ENCODE measurements around the gene CORO2A.

Gene CORO2A

DNA sequence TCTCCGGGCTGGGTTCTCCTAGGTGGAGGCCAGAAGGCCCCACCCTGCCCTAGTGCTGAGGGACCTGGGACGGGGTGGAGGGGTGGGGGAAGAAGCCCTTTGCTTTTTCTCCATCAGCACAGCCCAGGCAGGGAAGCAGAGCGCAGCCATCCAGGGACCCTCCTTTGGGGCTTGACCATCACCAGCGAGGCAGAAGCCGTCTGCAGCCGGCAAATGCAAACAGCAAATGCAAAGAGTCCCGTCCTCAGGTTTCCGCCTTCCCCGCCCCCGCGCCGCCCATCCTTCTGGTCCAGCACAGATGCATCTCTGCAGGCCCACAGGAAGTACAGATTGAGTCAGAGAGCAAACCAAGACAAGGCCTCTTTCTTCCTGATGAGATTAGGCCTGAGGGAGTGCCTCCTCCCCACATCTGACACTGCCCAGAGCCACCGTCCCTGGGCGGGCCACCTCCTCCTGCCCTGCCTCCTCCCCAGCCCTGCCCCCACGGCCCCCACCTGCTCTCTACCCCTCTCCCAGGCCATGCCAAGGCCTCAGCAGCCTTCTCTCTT, 23.4 kb downstream of the CORO2A start:
- H3K4me3 ChIP-seq (ENCODE audit: control insufficient read depth, low read depth, low read length): no peak overlapping the region
- TF ChIP-seq, protein P1, sequence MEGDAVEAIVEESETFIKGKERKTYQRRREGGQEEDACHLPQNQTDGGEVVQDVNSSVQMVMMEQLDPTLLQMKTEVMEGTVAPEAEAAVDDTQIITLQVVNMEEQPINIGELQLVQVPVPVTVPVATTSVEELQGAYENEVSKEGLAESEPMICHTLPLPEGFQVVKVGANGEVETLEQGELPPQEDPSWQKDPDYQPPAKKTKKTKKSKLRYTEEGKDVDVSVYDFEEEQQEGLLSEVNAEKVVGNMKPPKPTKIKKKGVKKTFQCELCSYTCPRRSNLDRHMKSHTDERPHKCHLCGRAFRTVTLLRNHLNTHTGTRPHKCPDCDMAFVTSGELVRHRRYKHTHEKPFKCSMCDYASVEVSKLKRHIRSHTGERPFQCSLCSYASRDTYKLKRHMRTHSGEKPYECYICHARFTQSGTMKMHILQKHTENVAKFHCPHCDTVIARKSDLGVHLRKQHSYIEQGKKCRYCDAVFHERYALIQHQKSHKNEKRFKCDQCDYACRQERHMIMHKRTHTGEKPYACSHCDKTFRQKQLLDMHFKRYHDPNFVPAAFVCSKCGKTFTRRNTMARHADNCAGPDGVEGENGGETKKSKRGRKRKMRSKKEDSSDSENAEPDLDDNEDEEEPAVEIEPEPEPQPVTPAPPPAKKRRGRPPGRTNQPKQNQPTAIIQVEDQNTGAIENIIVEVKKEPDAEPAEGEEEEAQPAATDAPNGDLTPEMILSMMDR (IDR thresholded peaks at IDR 0.05; ENCODE audit: control insufficient read depth, insufficient read depth, low read depth, low read length, missing control alignments): no peak
- no peak for DNase-seq (ENCODE audit: low read depth)

GRCh38 chr9:98168153-98168780, 24.2 kb downstream of the CORO2A start:
- TF ChIP-seq, protein P1 (IDR thresholded peaks at IDR 0.05; ENCODE audit: control insufficient read depth, insufficient read depth, low read depth, low read length, missing control alignments): no peak
- DNase-seq (ENCODE audit: low read depth): no peak
- H3K4me3 ChIP-seq (ENCODE audit: control insufficient read depth, low read depth, low read length): no peak overlapping the region

DNA sequence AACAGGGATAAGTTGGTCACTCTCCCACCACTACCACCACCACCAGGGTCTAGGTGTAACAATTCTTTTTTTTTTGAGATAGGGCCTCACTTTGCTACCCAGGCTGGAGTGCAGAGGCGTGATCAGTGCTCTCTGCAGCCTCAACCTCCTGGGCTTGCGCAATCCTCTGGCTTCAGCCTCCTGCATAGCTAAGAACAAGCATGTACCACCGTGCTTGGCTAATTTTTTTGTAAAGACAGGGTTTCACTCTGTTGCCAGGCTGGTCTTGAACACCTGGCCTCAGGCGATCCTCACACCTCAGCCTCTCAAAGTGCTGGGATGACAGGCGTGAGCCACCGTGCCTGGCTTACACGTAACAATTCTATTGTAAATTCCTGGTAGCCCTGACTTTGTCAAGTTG, 27.5 kb downstream of the CORO2A start:
- TF ChIP-seq, protein P1 (IDR thresholded peaks at IDR 0.05; ENCODE audit: control insufficient read depth, insufficient read depth, low read depth, low read length, missing control alignments): no peak
- no peak for DNase-seq (ENCODE audit: low read depth)
- no peak overlapping the region for H3K4me3 ChIP-seq (ENCODE audit: control insufficient read depth, low read depth, low read length)

GRCh38 chr9:98162613-98163012, 29.8 kb downstream of the CORO2A start:
- DNase-seq (ENCODE audit: low read depth): no peak
- H3K4me3 ChIP-seq (ENCODE audit: control insufficient read depth, low read depth, low read length): no peak overlapping the region
- TF ChIP-seq, protein P1 (IDR thresholded peaks at IDR 0.05; ENCODE audit: control insufficient read depth, insufficient read depth, low read depth, low read length, missing control alignments): no peak

GRCh38 chr9:98161851-98162250, 30.6 kb downstream of the CORO2A start:
- no peak overlapping the region for H3K4me3 ChIP-seq (ENCODE audit: control insufficient read depth, low read depth, low read length)
- no peak for DNase-seq (ENCODE audit: low read depth)

DNA sequence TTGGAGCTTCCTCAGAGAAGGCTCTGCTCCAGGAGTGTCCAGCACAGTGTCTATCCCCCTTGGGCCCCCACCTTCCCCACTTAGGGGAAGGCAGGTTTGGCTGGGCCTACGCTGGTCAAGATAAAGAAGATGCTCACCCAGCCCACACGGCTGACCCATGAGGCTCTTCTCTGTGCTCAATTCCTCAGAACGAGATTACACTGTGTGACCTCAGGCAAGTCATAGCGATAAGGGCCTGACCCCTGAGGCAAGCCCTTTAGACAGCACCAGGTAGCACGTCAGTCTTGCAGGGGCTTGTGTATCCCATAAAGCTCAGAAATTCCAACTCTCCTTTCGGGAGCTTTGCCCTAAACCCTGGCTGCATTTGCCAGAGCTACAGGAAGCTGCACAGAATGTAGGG, 32.6 kb downstream of the CORO2A start:
- TF ChIP-seq, protein P1 (IDR thresholded peaks at IDR 0.05; ENCODE audit: control insufficient read depth, insufficient read depth, low read depth, low read length, missing control alignments): no peak
- DNase-seq (ENCODE audit: low read depth): no peak
- no peak overlapping the region for H3K4me3 ChIP-seq (ENCODE audit: control insufficient read depth, low read depth, low read length)

More at GRCh38 chr9:98161851-98162250, 30.6 kb downstream of the CORO2A start:
- TF ChIP-seq, protein P1 (IDR thresholded peaks at IDR 0.05; ENCODE audit: control insufficient read depth, insufficient read depth, low read depth, low read length, missing control alignments): no peak
